ENCODE measurements around the gene PPME1.
A peak's percentile ranks its signal among the peaks of the same experiment; 100 is the strongest.

GRCh38 chr11:74288161-74288560 lies 117.1 kb downstream of the PPME1 start:
- TF ChIP-seq CTCF (IDR thresholded peaks at IDR 0.05) (no peak), POLR2AphosphoS5 (IDR thresholded peaks at IDR 0.05; ENCODE audit: insufficient read depth in 1 of 2, low read depth in 1 of 2) (peak; percentile 42 to 55), POLR2A (IDR thresholded peaks at IDR 0.05) (no peak)

All from vagina (tissue), 2 donors.